CD4-positive, alpha-beta T cell treated with Interleukin-15 for 1 hour (primary cell): ENCODE results near the gene ATP2B2.

Experiments
- DNase-seq: peaks from one replicate; pipeline ENCODE4 v3.0.0-alpha.2; 2020

The ATP2B2 gene

GRCh38 chr3:10510086-10510742 lies 4.8 kb upstream of the ATP2B2 start:
- no peak for DNase-seq

GRCh38 chr3:10509325-10509724 lies 3.9 kb upstream of the ATP2B2 start:
- DNase-seq = no peak

- DNase-seq = no peak
These were observed 3.4 kb upstream of the ATP2B2 start for GRCh38 chr3:10508619-10509260.

- no peak for DNase-seq
These were observed 2.8 kb upstream of the ATP2B2 start for GRCh38 chr3:10508235-10508618.

- DNase-seq = no peak
These were observed 1.9 kb upstream of the ATP2B2 start for GRCh38 chr3:10507331-10507730.

GRCh38 chr3:10506696-10507095 lies 1.3 kb upstream of the ATP2B2 start:
- DNase-seq = no peak

GRCh38 chr3:10505791-10506585 lies 602 bp upstream of the ATP2B2 start:
- DNase-seq = no peak

GRCh38 chr3:10504171-10505049 lies 976 bp downstream of the ATP2B2 start:
- no peak for DNase-seq

GRCh38 chr3:10503217-10503796 lies 2.1 kb downstream of the ATP2B2 start:
- no peak for DNase-seq

GRCh38 chr3:10502185-10502880 lies 3.1 kb downstream of the ATP2B2 start:
- DNase-seq = no peak

GRCh38 chr3:10501664-10502052 lies 3.7 kb downstream of the ATP2B2 start:
- DNase-seq = no peak

- DNase-seq = no peak
These were observed 4.4 kb downstream of the ATP2B2 start for GRCh38 chr3:10500717-10501663.

- DNase-seq = no peak
These were observed 7.1 kb downstream of the ATP2B2 start for GRCh38 chr3:10498271-10498670.

- no peak for DNase-seq
These were observed 7.9 kb downstream of the ATP2B2 start for GRCh38 chr3:10497439-10497838.

- no peak for DNase-seq
These were observed 9.1 kb downstream of the ATP2B2 start for GRCh38 chr3:10496121-10496863.

- no peak for DNase-seq
These were observed 9.8 kb downstream of the ATP2B2 start for GRCh38 chr3:10495614-10496013.

- DNase-seq = no peak
These were observed 10.4 kb downstream of the ATP2B2 start for GRCh38 chr3:10495003-10495402.

GRCh38 chr3:10494180-10494579 lies 11.2 kb downstream of the ATP2B2 start:
- no peak for DNase-seq

- DNase-seq = no peak
These were observed 12.2 kb downstream of the ATP2B2 start for GRCh38 chr3:10493202-10493589.
